ENCODE measurements around the gene PIK3C2G.

DNA sequence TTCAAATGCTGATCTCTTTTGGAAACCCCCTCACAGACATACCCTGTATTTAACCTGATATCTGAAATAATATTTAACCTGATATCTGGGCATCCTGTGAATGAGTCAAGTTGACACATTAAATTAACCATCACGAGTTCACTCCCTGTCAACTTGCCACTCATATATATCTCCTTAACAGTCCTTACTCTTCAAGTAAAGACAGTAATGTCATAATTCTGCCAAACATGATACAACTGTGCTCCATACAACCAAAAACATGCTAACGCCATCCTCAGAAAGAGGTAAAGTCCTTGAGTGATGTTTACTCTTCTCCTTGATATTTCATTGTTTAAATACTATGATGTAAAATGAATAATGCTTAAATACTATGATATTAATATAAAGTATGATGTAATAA, 371.5 kb downstream of the PIK3C2G start:
- TF ChIP-seq SP1 (IDR thresholded peaks at IDR 0.05) (no peak), SUZ12 (IDR thresholded peaks at IDR 0.05) (no peak), CTBP1 (IDR thresholded peaks at IDR 0.05; ENCODE audit: borderline replicate concordance) (no peak), ZNF384 (IDR thresholded peaks at IDR 0.05) (no peak)

Data from HEK293T (cell line).